GM19438 (cell line): ENCODE results near the gene GTF3C6.
A peak's percentile ranks its signal among the peaks of the same experiment; 100 is the strongest.
"Not testable (repeated sequence)": the region's sequence is repeated elsewhere in the genome, so short reads cannot be mapped to it uniquely, and the experiment has no call there.

Experiments
- ATAC-seq: cut with Tn5 transposase; IDR thresholded peaks from one replicate; pipeline ENCODE4 v1.9.1; 2021; ENCODE audit warnings: low read depth; ENCODE audit not compliant: unreplicated experiment

GTF3C6 gene

GRCh38 chr6:110976575-110976974, 18.1 kb downstream of the GTF3C6 start:
- ATAC-seq: no peak

- ATAC-seq: no peak
Measured at GRCh38 chr6:110979565-110980101, 21.1 kb downstream of the GTF3C6 start.

GRCh38 chr6:110980227-110980626, 21.7 kb downstream of the GTF3C6 start:
- ATAC-seq: no peak

- ATAC-seq: no peak
Measured at GRCh38 chr6:110980648-110981047, 22.1 kb downstream of the GTF3C6 start.

GRCh38 chr6:110981202-110981600, 22.7 kb downstream of the GTF3C6 start:
- ATAC-seq: peak; percentile 5

- ATAC-seq: no peak
Measured at GRCh38 chr6:110990840-110991576, 32.5 kb downstream of the GTF3C6 start.

- ATAC-seq: no peak
Measured at GRCh38 chr6:110996691-110997090, 38.2 kb downstream of the GTF3C6 start.

GRCh38 chr6:110999634-111000270, 41.2 kb downstream of the GTF3C6 start:
- ATAC-seq: no peak

GRCh38 chr6:111002350-111002749, 43.8 kb downstream of the GTF3C6 start:
- ATAC-seq: no peak

GRCh38 chr6:111011360-111012142, 53.0 kb downstream of the GTF3C6 start:
- ATAC-seq: no peak

GRCh38 chr6:111012143-111012452, 53.6 kb downstream of the GTF3C6 start:
- no peak for ATAC-seq

GRCh38 chr6:111012520-111012919, 54.0 kb downstream of the GTF3C6 start:
- ATAC-seq: not testable (repeated sequence)

GRCh38 chr6:111013144-111013915, 54.8 kb downstream of the GTF3C6 start:
- ATAC-seq: no peak

- ATAC-seq: no peak
Measured at GRCh38 chr6:111015389-111016124, 57.1 kb downstream of the GTF3C6 start.

- ATAC-seq: not testable (repeated sequence)
Measured at GRCh38 chr6:111017241-111017640, 58.7 kb downstream of the GTF3C6 start.
